HL-60 (cell line): ENCODE results near the gene SPTBN1.

ENCODE experiments used
- DNase-seq, 2 experiments: peaks; one replicate each; pipeline ENCODE4 v3.0.0-alpha.2; 2010 to 2020; ENCODE audit warnings: low read depth in 1 of 2, low spot score in 1 of 2
- H3K27ac ChIP-seq: fragments of 250-450 bp; sonication (Bioruptor Pico); replicated peaks from 2 replicates; pipeline ENCODE4 v1.5.1; 2020; ENCODE audit warnings: mild to moderate bottlenecking, moderate library complexity
- H3K27me3 ChIP-seq: fragments of 250-450 bp; sonication (Bioruptor Pico); 2 replicates; pipeline ENCODE4 v1.5.1; 2021; ENCODE audit warnings: mild to moderate bottlenecking, moderate library complexity; ENCODE audit not compliant: insufficient read depth, poor library complexity, severe bottlenecking
- H3K4me3 ChIP-seq: replicated peaks from 2 replicates; pipeline ENCODE4 v1.5.1; 2011; ENCODE audit warnings: mild to moderate bottlenecking, control low read depth, low read length; ENCODE audit not compliant: insufficient read depth
- CTCF ChIP-seq: IDR thresholded peaks from one replicate; pipeline ENCODE4 v1.5.1; 2011; ENCODE audit warnings: low read length, control low read depth, inconsistent platforms; ENCODE audit not compliant: insufficient read depth
- GABPA ChIP-seq: IDR thresholded peaks from 2 replicates; pipeline ENCODE4 v1.6.1; 2012; ENCODE audit warnings: low read depth
- POLR2AphosphoS5 ChIP-seq: IDR thresholded peaks from 2 replicates; pipeline ENCODE4 v1.6.1; 2012; ENCODE audit warnings: low read depth
- REST ChIP-seq: IDR thresholded peaks from 2 replicates; pipeline ENCODE4 v1.6.1; 2012; ENCODE audit warnings: low read depth; ENCODE audit not compliant: insufficient replicate concordance
- SPI1 ChIP-seq: IDR thresholded peaks from 2 replicates; pipeline ENCODE4 v1.6.1; 2012; ENCODE audit warnings: low read depth, mild to moderate bottlenecking, borderline replicate concordance

Gene SPTBN1

GRCh38 chr2:54614819-54615218, 158.7 kb downstream of the SPTBN1 start:
- no peak overlapping the region for H3K27ac ChIP-seq
- no peaks in the 10 kb centered on the region for H3K27me3 ChIP-seq
- no peak overlapping the region for H3K4me3 ChIP-seq
- TF ChIP-seq POLR2AphosphoS5, result no peak
- no peak for TF ChIP-seq GABPA
- TF ChIP-seq CTCF, result no peak
- TF ChIP-seq SPI1, result no peak
- no peak for TF ChIP-seq REST
- DNase-seq, result no peak

GRCh38 chr2:54615832-54616534, 159.9 kb downstream of the SPTBN1 start:
- Histone ChIP-seq H3K27me3 (no peaks in the 10 kb centered on the region), H3K27ac (no peak overlapping the region)

More at GRCh38 chr2:54615832-54616534, 159.9 kb downstream of the SPTBN1 start:
- no peak overlapping the region for H3K4me3 ChIP-seq
- no peak for DNase-seq
- TF ChIP-seq REST (no peak), CTCF (no peak), POLR2AphosphoS5 (no peak), SPI1 (no peak), GABPA (no peak)
